HepG2 (cell line): Measurements from ENCODE around the gene SEC61G. TPM values are rescaled to one million over a fixed set of nuclear protein-coding genes. Genes with fewer than 3 reads are reported as not detected.

Experiments
- AFF4 ChIP-seq: sonication (generic); formaldehyde crosslinking; IDR thresholded peaks from 2 replicates; pipeline ENCODE4 v1.4.0; 2020; ENCODE audit warnings: missing genetic modification reagents
- ARNT2 ChIP-seq: sonication (generic); formaldehyde crosslinking; IDR thresholded peaks from 2 replicates; pipeline ENCODE4 v1.8.0; 2022; ENCODE audit warnings: mild to moderate bottlenecking, low read depth, missing genetic modification reagents, moderate library complexity
- ATF6 ChIP-seq: sonication (generic); formaldehyde crosslinking; conservative IDR thresholded peaks from 2 replicates; pipeline ENCODE4 v1.4.0; 2020; ENCODE audit warnings: missing genetic modification reagents
- ATRX ChIP-seq: sonication (generic); formaldehyde crosslinking; IDR thresholded peaks from 2 replicates; pipeline ENCODE4 v1.4.0; 2020; ENCODE audit warnings: missing genetic modification reagents, borderline replicate concordance
- CENPT ChIP-seq: sonication (generic); formaldehyde crosslinking; IDR thresholded peaks from 2 replicates; pipeline ENCODE4 v1.8.0; 2022; ENCODE audit warnings: low read depth, mild to moderate bottlenecking, moderate library complexity, missing genetic modification reagents
- FOXA3 ChIP-seq: IDR thresholded peaks from 2 replicates; pipeline ENCODE4 v1.6.1; 2016; ENCODE audit warnings: missing genetic modification reagents, missing compliant biosample characterization
- HMGA1 ChIP-seq: sonication (generic); formaldehyde crosslinking; conservative IDR thresholded peaks from 2 replicates; pipeline ENCODE4 v1.4.0; 2020; ENCODE audit warnings: missing genetic modification reagents
- HOXA9 ChIP-seq: sonication (generic); formaldehyde crosslinking; IDR thresholded peaks from 2 replicates; pipeline ENCODE4 v1.8.1; 2022; ENCODE audit warnings: missing genetic modification reagents, mild to moderate bottlenecking, moderate library complexity, borderline replicate concordance
- HOXD1 ChIP-seq: sonication (generic); formaldehyde crosslinking; IDR thresholded peaks from 2 replicates; pipeline ENCODE4 v1.5.0; 2020; ENCODE audit warnings: missing genetic modification reagents
- NFRKB ChIP-seq: fragments of 450-650 bp; IDR thresholded peaks from 2 replicates; pipeline ENCODE4 v1.6.1; 2017
- PAWR ChIP-seq: sonication (generic); formaldehyde crosslinking; IDR thresholded peaks from 2 replicates; pipeline ENCODE4 v1.4.0; 2020; ENCODE audit warnings: missing genetic modification reagents, mild to moderate bottlenecking, borderline replicate concordance
- TFE3 ChIP-seq: IDR thresholded peaks from 2 replicates; pipeline ENCODE4 v1.6.1; 2016
- TOPORS ChIP-seq: sonication (generic); formaldehyde crosslinking; IDR thresholded peaks from 2 replicates; pipeline ENCODE4 v1.8.0; 2023; ENCODE audit warnings: mild to moderate bottlenecking, missing genetic modification reagents
- ZNF20 ChIP-seq: sonication (generic); formaldehyde crosslinking; IDR thresholded peaks from 2 replicates; pipeline ENCODE4 v1.4.0; 2020; ENCODE audit warnings: mild to moderate bottlenecking, moderate library complexity, missing genetic modification reagents
- ZNF234 ChIP-seq: sonication (generic); formaldehyde crosslinking; conservative IDR thresholded peaks from 2 replicates; pipeline ENCODE4 v1.5.1; 2020; ENCODE audit warnings: mild to moderate bottlenecking, missing genetic modification reagents
- ZNF263 ChIP-seq: sonication (generic); formaldehyde crosslinking; IDR thresholded peaks from 2 replicates; pipeline ENCODE4 v1.4.0; 2020; ENCODE audit warnings: missing genetic modification reagents
- ZNF354B ChIP-seq: sonication (generic); formaldehyde crosslinking; IDR thresholded peaks from 2 replicates; pipeline ENCODE4 v1.8.0; 2022; ENCODE audit warnings: mild to moderate bottlenecking, missing genetic modification reagents
- ZNF652 ChIP-seq: IDR thresholded peaks from 2 replicates; pipeline ENCODE4 v1.6.1; 2016; ENCODE audit warnings: low read depth, borderline replicate concordance
- ZNF740 ChIP-seq: sonication (generic); formaldehyde crosslinking; IDR thresholded peaks from 2 replicates; pipeline ENCODE4 v1.4.0; 2020; ENCODE audit warnings: missing genetic modification reagents
- ZNF775 ChIP-seq: sonication (generic); formaldehyde crosslinking; IDR thresholded peaks from 2 replicates; pipeline ENCODE4 v1.4.0; 2020; ENCODE audit warnings: missing genetic modification reagents, mild to moderate bottlenecking, moderate library complexity, borderline replicate concordance
- ZSCAN20 ChIP-seq: sonication (generic); formaldehyde crosslinking; IDR thresholded peaks from 2 replicates; pipeline ENCODE4 v1.4.0; 2020; ENCODE audit warnings: missing genetic modification reagents, mild to moderate bottlenecking, borderline replicate concordance
- polyA plus RNA-seq, 8 experiments: library from polyadenylated mRNA; depleted of rRNA in 3 of 8; stranded (reverse) in 7 of 8; unstranded in 1 of 8; fragments of >200 nt; fragmentation: Illumina TruSeq in 4 of 8; extraction: Trizol in 4 of 8; gene quantifications; 2 replicates each; pipeline versions ENCODE4 v1.2.1 to v1.2.3, GENCODE V29; 2011 to 2016; ENCODE audit warnings: low read depth in 4 of 8, missing spikeins in 1 of 8, mixed read lengths in 1 of 8; ENCODE audit not compliant: insufficient read depth in 1 of 8
- total RNA-seq, 5 experiments: library from RNA; depleted of rRNA; stranded (reverse); fragments of >200 nt; fragmentation: Illumina TruSeq; extraction: Trizol; gene quantifications; 2 replicates each; pipeline ENCODE4 v1.2.3, GENCODE V29; 2016; ENCODE audit warnings: low read depth in 1 of 5

The SEC61G gene
- total and polyA plus RNA-seq, 2 of the 13 experiments (the other 11 are each of a cell fraction or from before 2014, with no cell fraction given), result 126 to 328 TPM

GRCh38 chr7:54758702-54759592 lies at the start of gene SEC61G (continued):
- TF ChIP-seq ZNF354B (CRISPR knock-in tag) (no peak), TFE3 (CRISPR knock-in tag) (peak; percentile 63; the same call in 1 of the 2 replicates), ZNF652 (CRISPR knock-in tag) (no peak), ATRX (CRISPR knock-in tag) (no peak), CENPT (CRISPR knock-in tag) (no peak), NFRKB (no peak), ZNF775 (no peak), ZNF263 (peak; percentile 56), ATF6 (CRISPR knock-in tag) (no peak), HOXA9 (no peak), FOXA3 (CRISPR knock-in tag) (peak; percentile 5; the same call in 1 of the 2 replicates), ZSCAN20 (CRISPR knock-in tag) (no peak), AFF4 (CRISPR knock-in tag) (no peak), ARNT2 (peak; percentile 81), ZNF20 (0 out of 2 replicates have a peak, but pooled peaks have one; percentile 39), PAWR (CRISPR knock-in tag) (no peak), TOPORS (CRISPR knock-in tag) (peak; percentile 14; the same call in 1 of the 2 replicates), HOXD1 (CRISPR knock-in tag) (no peak), HMGA1 (CRISPR knock-in tag) (no peak), ZNF740 (CRISPR knock-in tag) (no peak), ZNF234 (CRISPR knock-in tag) (no peak; the same call in 1 of the 2 replicates)
